Activated CD4-positive, alpha-beta T cell treated with anti-CD3 and anti-CD28 coated beads, Interleukin-2, amount 10 ng/mL, durations not matched to agents 7 days and 5 days (primary cell): ENCODE measurements around the gene MARK4. TPM values are rescaled to one million over a fixed set of nuclear protein-coding genes. Genes with fewer than 3 reads are reported as not detected.

ENCODE experiments used
- CTCF ChIA-PET: fragments of 350-600 bp; sonication (Branson Sonifier 250); formaldehyde crosslinking; loops from one replicate; lab custom pipeline; 2021; ENCODE audit warnings: antibody characterized with exemption; lab: Charles Lee
- POLR2A ChIA-PET: fragments of 350-600 bp; sonication (Branson Sonifier 250); formaldehyde crosslinking; loops from one replicate; lab custom pipeline; 2021; ENCODE audit warnings: antibody characterized with exemption; lab: Charles Lee
- DNase-seq: peaks from one replicate; pipeline ENCODE4 v3.0.0-alpha.2; 2020
- H3K27ac Mint-ChIP-seq: one replicate; pipeline ENCODE4 v1.8.0; 2021; ENCODE audit warnings: mild to moderate bottlenecking, moderate library complexity, mixed read lengths
- H3K27me3 Mint-ChIP-seq: one replicate; pipeline ENCODE4 v1.8.0; 2021; ENCODE audit warnings: mixed read lengths
- H3K36me3 Mint-ChIP-seq: one replicate; pipeline ENCODE4 v1.8.0; 2021; ENCODE audit warnings: low read depth, mixed read lengths
- H3K4me1 Mint-ChIP-seq: one replicate; pipeline ENCODE4 v1.8.0; 2021; ENCODE audit warnings: mixed read lengths
- H3K4me3 Mint-ChIP-seq: one replicate; pipeline ENCODE4 v1.8.0; 2021; ENCODE audit warnings: mild to moderate bottlenecking, moderate library complexity, mixed read lengths
- H3K9me3 Mint-ChIP-seq: one replicate; pipeline ENCODE4 v1.8.0; 2021; ENCODE audit warnings: mixed read lengths
- total RNA-seq, 2 experiments: library from RNA; stranded (reverse); gene quantifications; one replicate each; pipeline ENCODE4 v1.2.3, GENCODE V29; 2021

The MARK4 gene
- 10 to 100 TPM; 19.5 to 19.6 TPM for total RNA-seq

- peak within 1 kb of the TSS; percentile 84 for H3K27ac Mint-ChIP-seq
- H3K4me3 Mint-ChIP-seq: peak within 1 kb of the TSS; percentile 81
- ChIA-PET POLR2A (no interaction called here), CTCF (no interaction called here)
- peak; percentile 56 for DNase-seq
- H3K36me3 Mint-ChIP-seq: no peaks in the 10 kb centered on the region
- H3K27me3 Mint-ChIP-seq: peaks cover 2% of the 10 kb centered on the region
- H3K9me3 Mint-ChIP-seq: no peaks in the 10 kb centered on the region
- H3K4me1 Mint-ChIP-seq: peaks cover 34% of the 10 kb centered on the region
These were observed at the start of gene MARK4 for GRCh38 chr19:45250832-45251451. Gene MARK4 (plus strand): TSS chr19:45251271. CDS start chr19:45251589, 318 bp downstream.

- Mint-ChIP-seq H3K36me3 (no peaks in the 10 kb centered on the region), H3K4me1 (no peaks in the 10 kb centered on the region), H3K27me3 (no peaks in the 10 kb centered on the region), H3K4me3 (no peak overlapping the region), H3K9me3 (no peaks in the 10 kb centered on the region), H3K27ac (no peak overlapping the region)
- DNase-seq: no peak
- ChIA-PET CTCF (no interaction called here), POLR2A (no interaction called here)
These were observed 48.4 kb upstream of the MARK4 start for GRCh38 chr19:45202637-45203036.

- Mint-ChIP-seq H3K27ac (no peak overlapping the region), H3K9me3 (no peaks in the 10 kb centered on the region), H3K4me1 (peaks cover 4% of the 10 kb centered on the region), H3K36me3 (no peaks in the 10 kb centered on the region), H3K27me3 (peaks cover 2% of the 10 kb centered on the region), H3K4me3 (no peak overlapping the region)
- ChIA-PET POLR2A (no interaction called here), CTCF (no interaction called here)
- no peak for DNase-seq
These were observed 45.3 kb upstream of the MARK4 start for GRCh38 chr19:45205810-45206209.

GRCh38 chr19:45206328-45206727 is 44.7 kb upstream of the MARK4 start:
- peaks cover 5% of the 10 kb centered on the region for H3K27me3 Mint-ChIP-seq
- DNase-seq: no peak
- ChIA-PET CTCF (no interaction called here), POLR2A (no interaction called here)
- no peak overlapping the region for H3K4me3 Mint-ChIP-seq
- H3K9me3 Mint-ChIP-seq: no peaks in the 10 kb centered on the region
- H3K36me3 Mint-ChIP-seq: no peaks in the 10 kb centered on the region
- H3K4me1 Mint-ChIP-seq: peaks cover 4% of the 10 kb centered on the region
- H3K27ac Mint-ChIP-seq: no peak overlapping the region

- no peak overlapping the region for H3K27ac Mint-ChIP-seq
- POLR2A ChIA-PET: no interaction called here
- no peaks in the 10 kb centered on the region for H3K36me3 Mint-ChIP-seq
- peaks cover 5% of the 10 kb centered on the region for H3K4me1 Mint-ChIP-seq
- peaks cover 33% of the 10 kb centered on the region for H3K27me3 Mint-ChIP-seq
- H3K9me3 Mint-ChIP-seq: no peaks in the 10 kb centered on the region
- CTCF ChIA-PET: interaction anchor here (1.3 kb wide), 1 partner anchor 25 kb away, joined by 3 read pairs; no protein-coding TSS in a partner anchor
- H3K4me3 Mint-ChIP-seq: no peak overlapping the region
- DNase-seq: no peak
These were observed 39.2 kb upstream of the MARK4 start for GRCh38 chr19:45211751-45212381.

GRCh38 chr19:45213031-45213430 is 38.0 kb upstream of the MARK4 start:
- Mint-ChIP-seq H3K9me3 (no peaks in the 10 kb centered on the region), H3K27me3 (peaks cover 41% of the 10 kb centered on the region), H3K4me1 (peaks cover 5% of the 10 kb centered on the region), H3K27ac (no peak overlapping the region), H3K4me3 (no peak overlapping the region), H3K36me3 (no peaks in the 10 kb centered on the region)
- no peak for DNase-seq
- CTCF ChIA-PET: no interaction called here
- POLR2A ChIA-PET: no interaction called here

GRCh38 chr19:45215391-45216191 is 35.5 kb upstream of the MARK4 start:
- Mint-ChIP-seq H3K4me1 (peaks cover 1% of the 10 kb centered on the region), H3K9me3 (no peaks in the 10 kb centered on the region), H3K4me3 (no peak overlapping the region), H3K36me3 (no peaks in the 10 kb centered on the region), H3K27me3 (peaks cover 55% of the 10 kb centered on the region), H3K27ac (no peak overlapping the region)
- POLR2A ChIA-PET: no interaction called here
- DNase-seq: no peak
- CTCF ChIA-PET: no interaction called here

GRCh38 chr19:45216667-45217066 is 34.4 kb upstream of the MARK4 start:
- DNase-seq: no peak
- H3K4me3 Mint-ChIP-seq: no peak overlapping the region
- H3K36me3 Mint-ChIP-seq: no peaks in the 10 kb centered on the region
- peaks cover 53% of the 10 kb centered on the region for H3K27me3 Mint-ChIP-seq
- no peak overlapping the region for H3K27ac Mint-ChIP-seq
- H3K9me3 Mint-ChIP-seq: no peaks in the 10 kb centered on the region
- POLR2A ChIA-PET: no interaction called here
- H3K4me1 Mint-ChIP-seq: peaks cover 1% of the 10 kb centered on the region
- CTCF ChIA-PET: interaction anchor here (0.7 to 1.5 kb wide), 2 partner anchors 35 to 381 kb away, joined by 3 read pairs; no protein-coding TSS in a partner anchor

- no peak for DNase-seq
- ChIA-PET POLR2A (no interaction called here), CTCF (interaction anchor here (1.5 kb wide), 1 partner anchor 36 kb away, joined by 3 read pairs; no protein-coding TSS in a partner anchor)
- no peaks in the 10 kb centered on the region for H3K9me3 Mint-ChIP-seq
- H3K4me1 Mint-ChIP-seq: peaks cover 1% of the 10 kb centered on the region
- no peaks in the 10 kb centered on the region for H3K36me3 Mint-ChIP-seq
- H3K27ac Mint-ChIP-seq: no peak overlapping the region
- H3K27me3 Mint-ChIP-seq: peaks cover 50% of the 10 kb centered on the region
- no peak overlapping the region for H3K4me3 Mint-ChIP-seq
These were observed 33.7 kb upstream of the MARK4 start for GRCh38 chr19:45217193-45217956.

- peaks cover 50% of the 10 kb centered on the region for H3K27me3 Mint-ChIP-seq
- no peaks in the 10 kb centered on the region for H3K36me3 Mint-ChIP-seq
- CTCF ChIA-PET: interaction anchor here (1.5 kb wide), 1 partner anchor 36 kb away, joined by 3 read pairs; no protein-coding TSS in a partner anchor
- DNase-seq: no peak
- POLR2A ChIA-PET: no interaction called here
- no peak overlapping the region for H3K4me3 Mint-ChIP-seq
- no peak overlapping the region for H3K27ac Mint-ChIP-seq
- H3K4me1 Mint-ChIP-seq: peaks cover 1% of the 10 kb centered on the region
- no peaks in the 10 kb centered on the region for H3K9me3 Mint-ChIP-seq
These were observed 33.1 kb upstream of the MARK4 start for GRCh38 chr19:45217957-45218334.

- Mint-ChIP-seq H3K4me1 (peaks cover 1% of the 10 kb centered on the region), H3K9me3 (no peaks in the 10 kb centered on the region), H3K27me3 (peaks cover 49% of the 10 kb centered on the region), H3K27ac (no peak overlapping the region), H3K4me3 (no peak overlapping the region), H3K36me3 (no peaks in the 10 kb centered on the region)
- DNase-seq: no peak
- POLR2A ChIA-PET: no interaction called here
- CTCF ChIA-PET: interaction anchor here (1.2 kb wide), 1 partner anchor 36 kb away, joined by 3 read pairs; no protein-coding TSS in a partner anchor
These were observed 32.6 kb upstream of the MARK4 start for GRCh38 chr19:45218426-45218825.

GRCh38 chr19:45218911-45219743 is 31.9 kb upstream of the MARK4 start:
- Mint-ChIP-seq H3K4me3 (no peak overlapping the region), H3K9me3 (no peaks in the 10 kb centered on the region), H3K27me3 (peaks cover 43% of the 10 kb centered on the region), H3K27ac (no peak overlapping the region), H3K36me3 (no peaks in the 10 kb centered on the region), H3K4me1 (peaks cover 1% of the 10 kb centered on the region)
- no peak for DNase-seq
- ChIA-PET CTCF (interaction anchor here (1.2 kb wide), 1 partner anchor 37 kb away, joined by 3 read pairs; no protein-coding TSS in a partner anchor), POLR2A (no interaction called here)
